Suppressor macrophage treated with lipopolysaccharide for 1 hour (primary cell): ENCODE data around the gene RRP8.

ENCODE experiments used
- DNase-seq, 3 donors: peaks; one replicate each; pipeline ENCODE4 v3.0.0-alpha.2; 2020 to 2022

Gene RRP8

DNA sequence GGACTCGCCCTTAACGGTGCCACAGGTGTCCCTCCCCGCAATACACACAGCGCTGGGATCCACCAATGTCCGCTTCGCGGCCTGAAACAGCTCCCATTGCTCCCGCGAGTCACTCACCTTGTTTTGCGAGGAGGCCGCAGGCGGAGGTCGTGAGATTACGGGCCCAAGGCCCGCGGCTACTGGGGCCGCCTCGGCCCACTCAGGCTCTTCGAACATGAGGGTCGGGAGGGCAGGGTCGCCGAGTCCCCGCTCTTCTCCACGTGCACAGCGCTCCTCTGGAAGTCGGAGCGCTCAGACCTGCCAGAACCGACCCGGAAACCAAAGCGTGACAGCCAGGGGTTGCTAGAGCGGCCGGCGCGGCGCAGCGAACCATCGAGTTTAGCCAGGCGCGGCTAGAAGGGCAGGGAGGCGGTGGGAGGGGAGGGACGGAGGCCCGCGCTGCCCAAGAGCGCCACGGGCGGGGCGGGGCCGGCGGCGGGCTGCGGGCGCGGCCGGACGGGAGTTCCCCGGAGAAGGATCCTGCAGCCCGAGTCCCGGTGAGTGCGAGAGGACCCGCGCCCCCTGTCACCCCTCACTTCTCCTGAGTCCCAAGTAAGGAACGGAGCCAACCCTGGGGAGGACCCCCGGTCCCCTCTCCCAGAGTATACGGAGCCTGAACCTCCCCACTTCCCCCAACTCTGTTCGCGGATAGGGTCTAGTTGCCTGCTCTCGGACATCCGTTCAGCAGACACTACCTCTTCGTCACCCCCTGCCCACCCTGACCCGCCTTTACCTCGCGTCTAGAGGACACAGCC is at the start of gene RRP8, which contains the start of gene ILK:
Gene RRP8, minus strand, starts transcription at position 330 of the 794 bp plus-strand sequence. Its CDS starts 114 bp downstream, at position 216.
Gene ILK, plus strand, starts transcription at position 488 of the 794 bp plus-strand sequence. CDS start 498 bp downstream, outside the sequence.
- peak; percentile 93 to 97 (median 96) for DNase-seq

DNA sequence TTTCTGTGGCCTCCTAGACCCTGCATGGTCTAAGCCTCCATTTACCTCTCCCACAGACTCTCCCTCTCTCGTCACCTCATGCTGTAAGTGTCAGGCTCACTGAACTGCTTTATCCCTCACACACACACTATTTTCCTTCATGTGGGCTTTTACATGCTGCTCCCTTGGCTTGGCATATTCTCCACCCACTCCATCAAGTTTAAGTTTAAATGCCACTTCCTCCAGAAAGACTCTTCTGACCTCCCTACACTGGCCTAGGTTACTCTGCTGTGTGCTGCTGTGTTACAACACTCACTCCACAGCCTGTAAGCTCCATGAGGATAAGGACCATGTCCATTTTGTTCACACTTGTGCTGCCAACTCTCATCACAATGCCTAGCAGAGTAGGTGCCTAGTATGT is 49.7 kb upstream of the RRP8 start:
- DNase-seq: peak; percentile 21 to 42 (median 42)

DNA sequence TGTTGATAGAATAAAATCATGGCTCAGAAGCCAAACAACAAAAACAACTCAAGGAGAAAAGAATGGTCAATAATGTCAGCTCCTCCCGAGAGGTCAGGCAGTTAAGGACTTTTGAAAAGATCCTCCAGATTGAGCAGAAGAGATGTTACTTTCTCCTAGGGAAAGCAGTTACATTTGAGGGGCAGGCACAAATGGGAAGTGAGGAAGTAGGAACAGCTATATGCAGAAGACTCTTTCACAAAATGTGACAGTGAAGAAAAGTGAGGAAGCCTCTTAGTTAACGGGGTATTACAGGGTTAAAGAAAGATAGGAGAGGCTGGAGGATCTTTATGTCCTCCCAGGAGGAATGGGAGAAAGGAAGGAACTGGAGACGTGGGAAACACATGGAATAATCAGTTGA is 48.8 kb upstream of the RRP8 start:
- peak in 2 of 3 donors; percentile 9 to 23 for DNase-seq

DNA sequence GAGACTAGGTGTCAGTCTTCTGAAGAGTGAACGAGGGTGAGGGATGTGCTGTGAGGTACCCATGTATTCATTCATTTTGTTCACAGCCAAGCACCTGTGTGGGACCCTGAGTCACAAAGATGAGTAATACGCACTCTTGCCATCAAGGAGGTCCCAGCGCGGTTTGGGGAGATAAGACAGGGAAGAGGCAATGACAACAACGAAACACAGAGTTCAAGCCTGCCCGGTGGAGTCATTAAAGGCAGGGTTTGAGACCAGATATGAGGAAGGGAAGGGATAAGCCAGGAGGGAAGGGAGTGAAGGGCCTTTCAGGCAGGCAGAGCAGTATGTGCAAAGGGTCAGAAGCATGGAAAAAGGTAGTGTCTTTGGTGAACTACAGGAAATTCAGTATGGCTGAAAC is 47.6 kb upstream of the RRP8 start:
- no peak for DNase-seq

DNA sequence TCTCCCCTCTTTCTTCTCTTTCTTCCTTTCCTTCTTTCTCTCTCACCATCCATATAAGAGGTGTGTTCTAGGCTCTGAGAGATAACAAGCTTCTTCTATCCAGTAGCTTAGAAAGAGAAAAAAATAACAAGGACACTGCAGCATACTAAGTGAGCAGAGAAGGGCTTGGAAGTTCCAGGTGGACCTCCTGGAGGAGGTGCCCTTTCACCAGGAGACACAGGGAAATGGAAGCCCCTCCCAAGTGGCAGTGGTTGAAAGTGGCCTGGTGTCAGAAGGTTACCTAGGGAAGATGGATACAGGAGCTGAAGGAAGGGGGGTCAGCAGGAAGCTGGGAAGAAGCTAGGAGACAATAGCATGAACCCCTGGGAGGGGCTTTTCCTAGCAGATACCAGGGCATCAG is 46.7 kb upstream of the RRP8 start:
- DNase-seq: no peak

DNA sequence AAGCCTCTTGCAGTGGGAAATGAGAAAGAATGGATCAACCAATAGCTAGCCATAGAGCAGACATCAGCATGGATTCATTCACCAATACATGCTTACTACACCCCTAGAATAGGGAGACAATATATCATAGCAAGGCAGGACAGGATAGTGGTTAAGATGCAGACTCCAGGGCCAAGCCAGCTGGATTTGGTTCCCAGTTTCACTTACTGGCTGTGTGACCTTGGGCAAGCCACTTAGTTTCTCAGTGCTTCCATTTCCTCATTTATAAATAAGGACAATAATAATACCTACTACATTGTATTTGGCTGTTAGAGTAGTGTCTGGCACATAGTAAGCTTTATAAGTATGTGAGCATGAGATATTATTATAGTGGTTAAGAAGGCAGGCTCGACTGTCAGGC is 45.1 kb upstream of the RRP8 start:
- peak; percentile 50 to 59 (median 53) for DNase-seq

DNA sequence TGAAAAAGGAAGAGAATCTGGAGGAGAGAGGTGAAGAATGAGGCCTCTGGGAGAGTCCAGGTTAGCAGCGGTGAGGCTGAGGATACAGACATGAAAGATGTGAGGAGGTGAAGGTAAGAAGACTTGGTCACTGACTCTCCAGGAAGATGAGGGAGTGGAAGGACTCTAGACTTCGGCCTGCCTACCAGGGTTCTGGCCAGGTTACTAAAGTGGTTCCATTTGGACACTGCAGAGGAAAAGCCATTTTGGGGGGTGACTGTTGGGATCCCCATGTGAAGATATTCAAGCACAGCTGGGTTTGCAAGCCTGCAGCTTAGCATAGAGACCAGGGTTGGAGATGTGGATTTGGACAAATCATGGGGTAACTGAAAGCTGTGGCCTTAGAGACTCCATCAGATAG is 44.4 kb upstream of the RRP8 start:
- no peak for DNase-seq

DNA sequence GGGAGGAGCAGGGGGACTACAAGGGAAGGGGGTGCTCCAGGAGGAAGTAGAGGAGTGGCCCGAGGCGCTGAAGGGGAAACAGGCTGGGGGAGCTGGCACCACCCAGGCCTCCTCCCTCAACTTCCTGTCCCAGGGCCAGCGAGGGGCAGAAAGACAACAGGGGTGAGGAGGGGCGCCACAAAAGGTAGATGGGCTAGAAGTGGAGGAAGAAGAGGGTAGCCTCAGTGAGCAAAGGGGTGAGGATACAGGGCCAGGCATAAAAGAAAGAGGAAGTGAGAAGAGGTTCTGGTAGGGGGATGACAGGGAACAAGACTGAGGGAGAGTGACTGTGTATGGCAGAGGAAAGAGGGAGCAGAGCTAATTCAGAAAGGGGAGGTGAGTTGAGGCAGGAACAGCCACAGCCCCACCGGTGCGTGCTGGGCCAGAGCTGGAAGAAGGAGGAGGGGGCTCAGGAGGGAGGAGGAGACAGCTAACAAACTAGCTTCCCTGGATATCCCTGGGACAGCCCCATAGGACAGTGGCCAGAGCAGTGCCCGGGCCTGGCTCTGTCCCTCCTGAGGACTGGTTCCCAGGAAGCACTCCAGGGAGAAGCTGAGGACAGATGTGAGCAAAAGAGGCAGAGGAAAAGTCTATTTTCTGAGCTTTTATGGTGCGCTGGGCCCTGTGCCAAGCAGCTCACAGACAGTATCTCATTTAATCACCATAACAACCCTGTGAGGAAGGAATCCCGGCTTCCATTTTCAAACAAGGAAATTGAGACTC is 43.7 kb upstream of the RRP8 start:
- DNase-seq: peak; percentile 48 to 62 (median 56)

DNA sequence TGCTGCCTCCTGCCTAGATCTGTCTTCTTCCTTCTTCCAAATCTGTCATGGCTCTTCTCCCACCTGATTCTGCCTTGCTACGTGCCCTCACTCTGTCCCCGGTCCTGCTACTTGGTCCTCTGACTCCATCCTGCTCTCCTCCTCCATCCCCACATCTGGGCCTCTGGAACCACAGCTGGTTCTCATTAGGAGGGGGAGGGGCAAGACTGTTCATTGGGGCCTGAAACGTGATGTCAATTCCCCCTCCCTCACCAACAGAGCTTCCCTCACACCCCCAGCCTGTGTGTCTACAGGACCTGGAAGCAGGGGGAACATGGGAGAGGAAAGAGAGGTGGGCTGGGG is 43.1 kb upstream of the RRP8 start:
- no peak for DNase-seq

DNA sequence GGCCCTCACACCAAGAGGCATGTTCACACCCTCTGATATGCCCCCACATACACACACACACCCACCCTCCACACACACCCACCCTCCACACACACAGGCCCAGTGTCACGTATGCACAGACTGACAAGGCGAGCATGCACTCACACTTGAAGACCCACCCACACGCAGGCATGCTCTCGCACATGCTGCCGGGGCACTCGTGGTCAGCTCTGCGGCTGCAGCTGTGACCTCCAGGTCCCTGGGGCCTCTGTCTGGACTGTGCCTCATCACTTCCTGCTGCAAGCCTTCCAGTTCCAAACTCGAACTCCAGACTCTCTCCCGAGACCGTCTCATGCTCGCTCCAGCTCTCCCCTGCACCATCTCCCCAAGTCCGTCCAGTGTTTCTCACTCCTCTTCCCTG is 42.7 kb upstream of the RRP8 start:
- DNase-seq: peak; percentile 32 to 41 (median 37)

DNA sequence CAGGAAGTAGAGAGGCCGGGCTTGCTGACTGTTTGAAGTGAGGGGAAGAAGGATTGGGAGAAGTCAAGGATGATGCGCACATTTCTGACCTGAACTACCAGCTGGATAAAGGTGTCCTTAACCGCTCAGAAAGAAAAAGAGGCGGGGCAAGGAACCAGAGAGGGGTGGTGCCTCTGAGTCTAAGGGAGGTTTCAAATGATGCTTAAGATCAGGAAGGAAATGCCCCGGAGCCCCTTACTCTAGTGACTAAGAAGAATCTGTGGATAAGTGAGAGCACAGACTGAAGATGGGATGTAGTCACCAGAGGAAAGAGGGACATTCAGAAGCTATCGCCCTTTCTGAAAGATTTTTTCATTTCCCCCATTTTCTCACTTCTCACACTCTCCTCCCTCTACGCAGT is 39.5 kb upstream of the RRP8 start:
- DNase-seq: no peak

DNA sequence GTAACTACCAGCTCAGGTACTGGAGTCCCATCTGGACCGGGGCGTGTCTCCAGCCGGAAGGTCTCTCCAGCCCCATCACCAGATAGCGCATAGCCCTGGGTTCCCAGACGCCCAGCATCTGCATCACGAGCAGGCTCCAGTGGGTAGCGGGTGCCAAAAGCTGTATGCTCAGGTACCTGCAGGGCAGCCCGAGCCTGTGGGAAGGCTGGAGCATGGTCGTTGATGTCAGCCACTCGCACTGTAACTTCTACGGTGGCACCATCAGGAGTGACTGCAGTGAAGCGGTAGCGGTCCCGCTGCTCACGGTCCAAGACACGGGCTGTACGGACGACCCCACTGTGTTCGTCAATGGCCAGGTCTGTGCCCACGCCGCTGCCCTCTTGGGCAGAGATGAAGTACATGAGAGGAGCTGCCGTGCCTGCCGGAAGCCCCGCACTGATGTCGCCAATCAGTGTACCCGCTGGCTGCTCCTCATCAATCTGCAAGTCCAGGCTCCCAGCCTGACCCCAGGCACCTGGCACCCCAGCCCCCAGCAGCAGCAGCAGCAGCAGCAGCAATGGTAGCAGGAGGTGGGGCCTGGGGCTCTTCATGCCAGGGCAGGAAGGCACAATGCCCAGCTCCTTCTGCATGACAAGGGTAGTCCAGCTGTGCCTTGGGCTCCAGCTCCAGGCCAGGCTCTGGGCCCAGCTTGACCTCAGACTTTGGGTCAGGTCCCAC is 37.7 kb upstream of the RRP8 start:
- no peak for DNase-seq

DNA sequence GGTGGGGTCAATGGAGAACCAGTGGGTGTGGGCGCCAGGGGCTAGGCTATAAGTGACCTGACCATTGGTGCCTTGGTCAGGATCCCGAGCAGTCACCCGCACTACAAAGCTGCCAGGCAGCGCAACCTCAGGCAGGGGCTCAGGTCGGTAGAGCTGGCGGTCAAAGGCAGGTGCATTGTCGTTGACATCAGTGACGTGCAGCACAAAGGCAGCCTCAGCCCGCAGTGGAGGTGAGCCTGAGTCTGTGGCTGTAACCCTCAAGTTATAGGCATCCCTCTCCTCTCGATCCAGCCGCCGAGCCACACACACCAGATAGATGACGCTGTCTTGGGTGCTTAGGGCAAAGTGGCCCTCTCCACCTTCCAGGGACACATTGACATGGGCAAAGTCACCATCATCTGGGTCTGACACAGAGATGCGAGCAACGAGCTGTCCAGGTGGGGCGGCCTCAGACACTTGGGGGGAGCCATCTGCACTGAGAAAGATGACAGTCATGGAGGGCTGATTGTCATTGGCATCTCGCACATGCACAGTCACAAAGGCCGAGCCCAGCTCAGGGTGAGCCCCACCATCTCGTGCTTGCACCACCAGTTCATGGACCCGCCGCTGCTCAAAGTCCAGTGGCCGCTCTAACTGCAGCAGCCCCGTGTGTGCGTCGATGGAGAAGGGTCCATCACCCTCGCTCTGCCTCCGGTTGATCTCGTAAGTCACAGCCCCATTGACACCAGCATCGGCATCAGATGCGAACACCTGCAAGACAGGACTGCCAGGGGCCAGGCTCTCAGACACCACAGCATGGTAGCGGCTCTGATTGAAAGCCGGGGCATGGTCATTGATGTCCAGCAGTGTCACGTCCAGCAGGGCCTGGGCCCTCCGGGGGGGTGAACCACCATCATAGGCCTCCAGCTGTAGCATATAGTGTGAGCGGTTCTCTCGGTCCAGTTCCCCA is 36.9 kb upstream of the RRP8 start:
- DNase-seq: no peak

DNA sequence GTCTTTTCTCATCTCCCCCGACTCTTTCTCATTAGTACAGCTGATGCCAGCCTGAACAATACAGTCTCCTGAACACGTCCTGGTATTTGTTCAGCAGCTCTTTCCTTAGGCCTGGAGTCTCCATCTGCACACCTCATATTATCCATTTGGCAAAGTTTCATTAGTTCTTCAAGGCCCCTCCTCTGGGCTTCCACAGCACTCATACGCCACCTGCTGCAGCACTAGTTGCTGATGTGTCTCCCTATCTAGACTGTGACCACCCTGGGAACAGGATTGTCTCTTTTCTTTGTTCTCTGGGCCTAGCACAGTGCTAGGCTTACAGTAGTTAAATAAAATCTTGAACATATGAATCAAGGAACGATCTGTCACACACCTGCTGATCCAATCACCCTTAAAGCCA is 35.0 kb upstream of the RRP8 start:
- DNase-seq: no peak

DNA sequence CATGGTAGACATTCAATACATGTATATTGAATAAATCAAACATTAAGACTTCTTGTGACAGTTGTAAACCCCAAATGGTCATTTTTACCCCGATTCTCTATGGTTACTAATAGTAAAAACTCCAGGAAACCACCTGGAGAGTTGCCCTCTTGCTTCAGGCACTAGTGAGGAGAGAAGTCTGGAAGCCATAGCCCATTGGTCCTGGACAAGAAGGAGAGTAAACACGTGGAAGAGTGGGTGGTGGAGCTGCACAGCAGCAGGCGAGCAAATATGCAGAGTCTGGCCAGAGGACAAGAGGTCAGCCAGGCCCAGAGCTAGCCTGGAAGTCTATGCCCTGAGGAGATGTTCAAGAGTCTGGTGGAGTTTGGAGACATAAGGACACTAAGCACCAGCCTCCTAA is 34.5 kb upstream of the RRP8 start:
- DNase-seq: no peak

DNA sequence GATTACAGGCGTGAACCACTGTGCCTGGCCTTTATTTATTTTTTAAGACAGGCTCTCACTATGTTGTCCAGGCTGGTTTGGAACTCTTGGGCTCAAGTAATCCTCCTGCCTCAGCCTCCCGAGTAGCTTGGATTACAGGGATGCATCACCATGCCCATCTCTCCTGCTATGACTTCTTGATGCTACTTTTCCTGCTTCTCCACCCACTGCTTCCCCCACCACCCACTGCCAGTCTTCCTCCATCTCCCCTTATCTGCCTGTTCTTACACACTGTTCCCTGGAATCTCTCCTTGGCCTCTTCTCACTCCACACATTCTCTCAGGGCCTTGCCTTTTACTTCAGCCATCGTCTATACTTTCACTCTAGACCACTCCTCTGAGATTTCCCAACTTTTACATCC is 33.1 kb upstream of the RRP8 start:
- DNase-seq: no peak

DNA sequence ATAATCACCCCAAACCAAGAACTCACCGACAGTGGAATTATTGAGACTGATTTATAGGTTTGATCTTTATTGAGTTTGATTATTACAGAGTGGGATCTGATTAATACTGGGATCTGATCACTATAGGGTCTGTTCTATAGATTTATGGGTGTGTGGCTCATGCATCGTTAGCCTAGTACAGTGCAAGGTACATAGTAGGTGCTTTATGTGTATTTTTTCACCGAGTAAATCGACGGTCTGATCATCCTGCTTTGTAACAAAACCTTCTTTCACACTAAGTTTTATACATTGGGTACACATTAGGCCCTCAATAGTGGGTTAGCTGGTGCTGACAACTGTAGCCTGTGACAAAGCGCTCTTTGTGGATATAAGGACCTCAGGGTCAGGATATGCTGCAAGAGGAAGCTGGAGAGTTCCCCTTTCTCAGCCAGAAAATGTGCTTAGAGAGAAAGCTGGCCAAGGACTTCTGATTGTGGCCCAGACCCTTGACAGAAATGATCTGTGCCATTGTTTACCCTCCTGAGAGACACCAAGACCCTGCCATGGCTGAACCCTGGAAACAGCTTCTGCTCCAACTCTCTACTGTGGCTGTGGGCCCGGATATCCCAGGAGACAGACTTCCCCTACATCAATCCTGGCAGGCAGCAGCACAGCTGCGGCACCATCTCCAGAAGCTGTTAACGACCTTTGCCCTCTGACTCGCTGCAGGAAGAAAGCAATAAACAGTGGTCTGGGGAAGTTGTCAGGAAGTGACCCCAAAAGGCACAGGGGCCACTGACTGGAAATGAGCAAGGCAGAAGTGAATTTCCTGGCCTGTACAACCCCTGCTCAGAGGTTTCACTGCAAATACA is 31.9 kb upstream of the RRP8 start:
- DNase-seq: peak; percentile 70 to 76 (median 76)

DNA sequence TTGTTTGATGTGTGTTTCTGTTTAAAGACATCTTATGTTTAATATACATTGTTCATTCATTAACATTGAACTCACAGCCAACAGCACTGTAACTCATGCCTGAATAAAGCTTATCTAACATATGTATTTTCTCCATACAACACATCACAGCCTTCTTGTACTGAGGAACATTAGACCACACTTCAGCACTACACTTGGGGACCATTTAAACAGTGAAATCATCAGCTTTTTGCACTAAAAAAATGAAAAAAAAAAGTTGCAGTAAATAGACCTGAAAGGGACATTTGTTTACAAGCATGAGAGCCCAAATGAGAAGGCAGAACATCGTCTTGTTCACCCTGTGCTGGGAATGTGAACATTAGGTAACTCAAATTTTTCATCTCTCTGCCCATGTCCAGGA is 31.1 kb upstream of the RRP8 start:
- DNase-seq: no peak

DNA sequence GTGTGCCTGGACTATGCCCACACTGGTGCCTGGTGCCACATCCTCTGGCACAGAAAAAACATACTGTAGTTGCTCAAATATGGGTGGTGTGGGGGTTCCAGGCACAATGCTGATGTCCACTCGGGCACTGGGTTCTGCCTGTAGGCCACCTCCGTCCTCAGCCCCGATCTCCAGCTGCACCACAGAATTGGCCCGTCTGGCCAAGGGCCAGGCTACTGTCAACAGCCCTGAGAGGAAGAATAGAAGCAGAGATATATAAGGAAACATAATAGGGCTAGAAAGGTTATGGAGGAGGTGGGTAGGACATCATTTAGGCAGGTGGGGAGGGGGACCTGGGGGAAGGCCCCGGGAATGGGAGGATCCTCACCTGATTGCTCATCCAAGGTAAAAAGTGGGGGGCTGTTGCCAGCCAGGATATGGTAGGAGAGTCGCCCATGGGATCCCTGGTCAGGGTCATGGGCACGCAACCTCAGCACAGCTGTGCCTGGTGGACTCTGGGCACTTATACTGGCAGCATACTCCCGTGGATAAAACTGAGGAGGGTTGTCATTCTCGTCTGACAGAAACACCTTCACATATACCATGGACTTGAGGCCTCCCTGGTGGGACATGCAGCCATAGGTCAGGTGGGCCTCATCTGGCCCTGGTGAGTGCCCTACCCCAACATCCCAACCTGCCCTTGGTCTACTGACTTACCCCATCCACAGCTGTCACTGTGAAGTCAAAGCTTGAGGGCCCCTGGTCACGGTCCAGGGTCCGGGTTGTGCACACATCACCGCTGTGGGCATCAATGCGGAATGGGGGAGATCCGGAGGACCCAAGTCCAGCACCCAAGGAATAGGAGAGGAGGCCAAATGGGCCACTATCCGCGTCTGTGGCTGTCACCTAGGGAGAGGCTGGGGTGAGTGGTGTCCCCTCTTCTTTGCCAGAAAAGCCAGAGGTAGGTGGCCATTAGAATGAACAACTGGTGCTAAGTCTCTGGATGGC is 30.3 kb upstream of the RRP8 start:
- no peak for DNase-seq
